Suppressor macrophage (primary cell): Measurements from ENCODE around the gene AKT3.
A peak's percentile ranks its signal among the peaks of the same experiment; 100 is the strongest.
"Not testable (repeated sequence)": the region's sequence is repeated elsewhere in the genome, so short reads cannot be mapped to it uniquely, and the experiment has no call there.

Source experiments
- DNase-seq, 4 experiments: peaks; one replicate each; pipeline ENCODE4 v3.0.0-alpha.2; 2020 to 2022

AKT3 gene

GRCh38 chr1:243772361-243773050, 77.5 kb downstream of the AKT3 start:
- not testable (repeated sequence) for DNase-seq

- DNase-seq: no peak
Observed at GRCh38 chr1:243770860-243771259, 79.2 kb downstream of the AKT3 start.

GRCh38 chr1:243765676-243766075, 84.4 kb downstream of the AKT3 start:
- DNase-seq: no peak

GRCh38 chr1:243763806-243764205, 86.2 kb downstream of the AKT3 start:
- DNase-seq: no peak

GRCh38 chr1:243758647-243759046, 91.4 kb downstream of the AKT3 start:
- DNase-seq: no peak

- no peak for DNase-seq
Observed at GRCh38 chr1:243756529-243756928, 93.5 kb downstream of the AKT3 start.

- no peak for DNase-seq
Observed at GRCh38 chr1:243754348-243754747, 95.7 kb downstream of the AKT3 start.

GRCh38 chr1:243751506-243751905, 98.5 kb downstream of the AKT3 start:
- no peak for DNase-seq

- peak; percentile 64 to 86 (median 74) for DNase-seq
Observed at GRCh38 chr1:243748706-243749283, 101.2 kb downstream of the AKT3 start.

- DNase-seq: no peak
Observed at GRCh38 chr1:243748227-243748626, 101.8 kb downstream of the AKT3 start.

- no peak for DNase-seq
Observed at GRCh38 chr1:243746751-243747150, 103.3 kb downstream of the AKT3 start.

- DNase-seq: peak in 2 of 4 experiments; percentile 29 to 64
Observed at GRCh38 chr1:243745356-243745755, 104.7 kb downstream of the AKT3 start.

GRCh38 chr1:243742819-243743218, 107.2 kb downstream of the AKT3 start:
- no peak for DNase-seq

- DNase-seq: no peak
Observed at GRCh38 chr1:243740255-243740999, 109.6 kb downstream of the AKT3 start.

- no peak for DNase-seq
Observed at GRCh38 chr1:243739335-243740003, 110.6 kb downstream of the AKT3 start.

- DNase-seq: no peak
Observed at GRCh38 chr1:243738020-243738419, 112.0 kb downstream of the AKT3 start.

GRCh38 chr1:243735457-243735856, 114.6 kb downstream of the AKT3 start:
- no peak for DNase-seq

GRCh38 chr1:243734308-243734695, 115.7 kb downstream of the AKT3 start:
- DNase-seq: peak in 2 of 4 experiments; percentile 64 to 65

GRCh38 chr1:243733670-243734307, 116.3 kb downstream of the AKT3 start:
- DNase-seq: no peak

GRCh38 chr1:243732637-243733036, 117.4 kb downstream of the AKT3 start:
- no peak for DNase-seq

- peak; percentile 61 to 83 (median 68) for DNase-seq
Observed at GRCh38 chr1:243731974-243732625, 117.9 kb downstream of the AKT3 start.

GRCh38 chr1:243731301-243731891, 118.6 kb downstream of the AKT3 start:
- DNase-seq: peak; percentile 72 to 92 (median 83)
